ENCODE data around the gene TACR1.

- TF ChIP-seq POLR2A (IDR thresholded peaks at IDR 0.05; ENCODE audit: low read depth, low read length) (no peak), POLR2AphosphoS5 (IDR thresholded peaks at IDR 0.05; ENCODE audit: low read depth, low read length) (no peak)
These were observed 26.8 kb upstream of the TACR1 start for GRCh38 chr2:75226099-75226498.
